Fibroblast of pulmonary artery (primary cell): ENCODE data around the gene RPS2.
"Not testable (repeated sequence)": the region's sequence is repeated elsewhere in the genome, so short reads cannot be mapped to it uniquely, and the experiment has no call there.

Source experiments
- DNase-seq: peaks from one replicate; pipeline ENCODE4 v3.0.0-alpha.2; 2010; ENCODE audit warnings: low read depth
- H3K4me3 ChIP-seq: replicated peaks from 2 replicates; pipeline ENCODE4 v1.5.1; 2011; ENCODE audit warnings: low read depth, mild to moderate bottlenecking, control low read depth, low read length, moderate library complexity
- TF ChIP-seq, protein P1 (sequence below): IDR thresholded peaks from 2 replicates; pipeline ENCODE4 v1.5.1; 2011; ENCODE audit warnings: mild to moderate bottlenecking, control low read depth, low read length, inconsistent platforms; ENCODE audit errors: missing control alignments

Gene RPS2

DNA sequence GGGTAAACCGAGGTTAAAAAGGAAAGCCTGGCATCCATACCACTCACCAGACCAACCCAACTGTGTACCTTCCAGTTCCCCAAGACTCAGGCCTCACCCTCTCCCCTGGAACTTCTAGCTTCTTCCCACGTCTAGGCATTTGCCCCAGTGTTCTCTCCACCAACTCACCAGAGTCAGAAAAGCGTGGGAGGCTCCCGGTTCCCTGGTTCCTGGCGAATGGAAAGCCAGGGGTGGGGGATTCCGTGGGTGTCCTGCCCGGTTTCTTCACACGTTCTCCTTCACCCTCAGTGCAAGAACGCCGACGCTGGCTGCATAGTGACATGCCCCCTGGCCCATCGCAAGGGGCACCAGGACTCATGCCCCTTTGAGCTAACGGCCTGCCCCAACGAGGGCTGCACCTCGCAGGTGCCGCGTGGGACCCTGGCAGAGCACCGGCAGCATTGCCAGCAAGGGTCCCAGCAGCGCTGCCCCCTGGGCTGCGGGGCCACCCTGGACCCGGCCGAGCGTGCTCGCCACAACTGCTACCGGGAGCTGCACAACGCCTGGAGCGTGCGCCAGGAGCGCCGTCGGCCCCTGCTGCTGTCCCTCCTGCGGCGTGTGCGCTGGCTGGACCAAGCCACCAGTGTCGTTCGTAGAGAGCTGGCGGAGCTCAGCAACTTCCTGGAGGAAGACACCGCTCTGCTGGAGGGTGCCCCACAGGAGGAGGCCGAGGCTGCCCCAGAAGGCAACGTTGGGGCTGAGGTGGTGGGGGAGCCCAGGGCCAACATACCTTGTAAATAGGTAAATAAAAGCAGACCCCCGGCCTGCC is 3.7 kb upstream of the RPS2 start:
- H3K4me3 ChIP-seq, result no peak overlapping the region
- DNase-seq, result no peak
- TF ChIP-seq, protein P1, sequence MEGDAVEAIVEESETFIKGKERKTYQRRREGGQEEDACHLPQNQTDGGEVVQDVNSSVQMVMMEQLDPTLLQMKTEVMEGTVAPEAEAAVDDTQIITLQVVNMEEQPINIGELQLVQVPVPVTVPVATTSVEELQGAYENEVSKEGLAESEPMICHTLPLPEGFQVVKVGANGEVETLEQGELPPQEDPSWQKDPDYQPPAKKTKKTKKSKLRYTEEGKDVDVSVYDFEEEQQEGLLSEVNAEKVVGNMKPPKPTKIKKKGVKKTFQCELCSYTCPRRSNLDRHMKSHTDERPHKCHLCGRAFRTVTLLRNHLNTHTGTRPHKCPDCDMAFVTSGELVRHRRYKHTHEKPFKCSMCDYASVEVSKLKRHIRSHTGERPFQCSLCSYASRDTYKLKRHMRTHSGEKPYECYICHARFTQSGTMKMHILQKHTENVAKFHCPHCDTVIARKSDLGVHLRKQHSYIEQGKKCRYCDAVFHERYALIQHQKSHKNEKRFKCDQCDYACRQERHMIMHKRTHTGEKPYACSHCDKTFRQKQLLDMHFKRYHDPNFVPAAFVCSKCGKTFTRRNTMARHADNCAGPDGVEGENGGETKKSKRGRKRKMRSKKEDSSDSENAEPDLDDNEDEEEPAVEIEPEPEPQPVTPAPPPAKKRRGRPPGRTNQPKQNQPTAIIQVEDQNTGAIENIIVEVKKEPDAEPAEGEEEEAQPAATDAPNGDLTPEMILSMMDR, result no peak

DNA sequence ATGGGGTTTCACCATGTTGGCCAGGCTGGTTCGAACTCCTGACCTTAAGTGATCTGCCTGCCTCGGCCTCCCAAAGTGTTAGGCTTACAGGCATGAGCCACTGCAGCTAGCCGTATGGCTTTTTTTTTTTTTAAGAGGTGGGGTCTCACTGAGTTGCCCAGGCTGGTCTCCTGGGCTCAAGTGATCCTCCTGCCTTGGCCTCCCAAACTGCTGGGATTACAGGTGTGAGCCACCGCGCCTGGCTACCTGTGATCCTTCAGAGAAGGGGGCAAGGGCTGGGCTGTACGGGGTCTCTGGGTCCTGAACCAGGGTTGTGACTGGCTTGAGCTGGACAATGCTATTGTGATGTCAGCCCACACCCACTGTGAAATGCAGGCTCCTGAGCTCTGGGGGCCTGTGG is 1.8 kb upstream of the RPS2 start, which contains the start of gene RNF151:
RNF151 (plus strand) TSS at position 397 of the 400 bp plus-strand sequence. CDS start 26 bp downstream, outside the sequence.
- TF ChIP-seq, protein P1, result no peak
- H3K4me3 ChIP-seq, result peak within 1 kb of the TSS; percentile 90
- no peak for DNase-seq

DNA sequence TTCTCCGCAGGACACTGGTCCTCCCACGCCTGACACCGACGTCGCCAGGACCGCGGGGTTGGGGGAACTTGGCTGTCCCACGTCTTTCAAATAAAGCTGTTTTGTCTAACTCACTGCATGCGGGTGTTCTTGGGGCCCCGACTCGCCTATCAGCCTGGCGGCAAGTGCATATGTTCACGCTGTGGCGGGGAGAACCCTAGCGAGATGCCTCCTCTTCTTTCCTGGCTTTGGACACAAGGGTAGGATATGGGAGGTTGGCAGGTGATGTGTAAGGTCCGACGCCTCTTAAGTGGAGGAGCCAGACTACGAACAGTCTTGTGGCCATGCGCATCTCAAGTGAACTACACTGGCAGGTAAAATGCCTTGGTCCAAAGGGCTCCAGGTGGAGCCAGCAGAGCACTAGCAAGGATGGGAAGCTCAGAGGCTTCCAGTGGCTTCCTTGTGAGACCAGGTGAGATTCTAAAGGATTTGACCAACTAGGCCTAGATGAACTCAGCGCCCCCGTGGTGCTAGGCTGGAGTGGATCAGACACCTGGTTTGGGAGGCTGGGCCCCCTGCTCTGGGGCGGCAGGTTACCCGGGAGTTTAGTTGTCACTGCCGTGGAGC is 873 bp upstream of the RPS2 start:
- TF ChIP-seq, protein P1, result no peak
- no peak for DNase-seq
- peak overlapping the region; percentile 90 for H3K4me3 ChIP-seq

DNA sequence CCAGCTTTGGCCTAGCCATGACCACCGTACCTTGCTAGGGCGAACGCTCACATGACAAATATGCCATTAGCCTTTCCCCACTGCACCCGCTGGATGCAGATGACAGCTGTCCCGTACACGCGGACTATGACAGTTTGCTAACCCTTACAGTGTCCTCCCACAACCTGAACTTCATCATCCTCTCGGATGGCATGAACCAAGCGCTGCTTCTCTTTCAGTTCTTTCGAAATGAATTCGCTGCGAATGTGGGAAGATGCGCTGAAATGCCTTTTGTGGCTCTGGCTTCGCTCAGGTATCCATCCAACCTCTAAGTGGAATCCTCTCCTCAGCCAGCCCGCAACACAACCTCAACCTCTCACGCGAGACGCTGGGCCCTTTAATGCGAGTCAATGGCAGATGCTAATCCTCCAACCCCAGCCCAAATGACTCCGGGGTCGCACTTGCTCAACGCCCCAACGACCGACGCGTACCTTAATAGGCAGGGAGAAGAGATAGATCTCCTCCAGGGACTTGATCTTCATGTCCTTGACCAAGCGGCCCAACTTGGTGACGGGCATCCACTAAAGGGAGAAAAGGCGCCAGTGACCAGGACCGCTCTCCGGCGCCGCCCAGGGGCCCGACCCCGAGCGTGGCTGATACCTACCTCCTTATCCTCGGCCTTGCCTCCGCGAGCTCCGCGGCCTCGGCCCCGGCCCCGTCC is 670 bp downstream of the RPS2 start:
- peak; percentile 43 for DNase-seq
- peak overlapping the region; percentile 90 for H3K4me3 ChIP-seq
- TF ChIP-seq, protein P1, result no peak

DNA sequence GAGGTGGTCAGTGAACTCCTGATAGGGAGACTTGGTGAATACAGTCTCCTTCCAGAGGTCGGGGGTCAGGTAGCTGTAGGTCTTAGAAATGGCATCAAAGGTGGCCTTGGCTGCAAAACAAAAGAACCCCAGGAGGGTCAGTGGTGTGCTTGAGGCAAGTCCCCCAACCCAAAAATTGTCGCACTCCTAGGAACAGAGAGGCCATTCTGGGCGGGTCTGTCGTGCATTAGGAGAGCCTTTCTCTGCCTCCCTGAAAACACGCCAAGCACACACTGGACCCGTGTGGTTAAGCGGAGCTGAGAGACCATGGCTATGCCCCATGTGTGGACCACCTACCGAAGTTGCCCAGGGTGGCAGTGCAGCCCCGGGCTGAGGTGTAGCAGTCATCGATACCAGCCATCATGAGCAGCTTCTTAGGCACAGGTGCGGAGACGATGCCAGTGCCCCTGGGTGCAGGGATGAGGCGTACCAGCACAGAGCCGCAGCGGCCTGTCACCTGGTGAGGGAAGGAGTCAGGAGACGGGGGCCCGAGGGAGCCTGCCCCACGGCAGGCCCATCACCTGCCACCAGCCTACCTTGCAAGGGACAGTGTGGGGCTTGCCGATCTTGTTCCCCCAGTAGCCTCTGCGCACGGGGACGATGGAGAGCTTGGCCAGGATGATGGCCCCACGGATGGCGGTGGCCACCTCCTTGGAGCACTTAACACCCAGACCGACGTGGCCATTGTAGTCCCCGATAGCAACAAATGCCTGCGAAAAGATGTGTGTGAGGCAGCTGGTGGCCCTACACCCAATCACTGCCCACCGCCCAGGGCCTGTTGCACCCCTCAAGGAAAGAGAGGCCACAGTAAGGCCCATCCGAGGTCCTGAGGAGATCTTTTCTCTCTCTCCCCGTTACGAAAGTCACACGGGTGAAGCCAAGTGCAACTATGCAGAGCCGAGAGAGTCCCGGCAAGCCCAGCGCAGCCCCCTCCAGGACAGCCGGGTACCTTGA is 2.2 kb downstream of the RPS2 start:
- DNase-seq, result not testable (repeated sequence)
- H3K4me3 ChIP-seq, result peak overlapping the region; percentile 90

DNA sequence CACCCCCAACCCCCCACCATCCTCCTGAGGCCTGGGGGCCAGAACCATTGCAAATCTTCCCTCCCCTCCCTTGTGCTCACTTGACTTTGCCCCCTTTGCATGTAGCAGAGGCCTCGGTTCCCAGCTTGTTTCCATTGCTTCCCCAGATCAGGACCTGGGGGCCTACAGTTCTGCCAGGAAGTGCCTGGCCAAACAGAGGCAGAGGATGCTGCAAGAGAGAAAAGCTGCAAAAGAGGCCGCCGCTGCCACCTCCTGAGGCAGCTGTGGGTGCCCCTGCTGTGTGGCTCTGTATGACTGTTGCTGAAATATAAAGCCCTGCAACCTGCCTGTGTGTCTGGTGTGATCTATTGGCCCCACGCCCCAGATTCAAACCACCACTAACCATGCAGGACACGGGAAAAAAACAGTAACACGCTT is 3.0 kb downstream of the RPS2 start:
- TF ChIP-seq, protein P1, result no peak
- DNase-seq, result no peak
- no peak overlapping the region for H3K4me3 ChIP-seq
